VCaP (cell line): ENCODE measurements around the gene TRAPPC3.

Experiments
- H3K27ac ChIP-seq: fragments of 450-650 bp; 2 replicates; pipeline ENCODE4 v1.5.1; 2017
- CTCF ChIP-seq: fragments of 450-650 bp; conservative IDR thresholded peaks from 2 replicates; pipeline ENCODE4 v1.5.1; 2017; ENCODE audit warnings: mild to moderate bottlenecking, moderate library complexity

TRAPPC3 gene

DNA sequence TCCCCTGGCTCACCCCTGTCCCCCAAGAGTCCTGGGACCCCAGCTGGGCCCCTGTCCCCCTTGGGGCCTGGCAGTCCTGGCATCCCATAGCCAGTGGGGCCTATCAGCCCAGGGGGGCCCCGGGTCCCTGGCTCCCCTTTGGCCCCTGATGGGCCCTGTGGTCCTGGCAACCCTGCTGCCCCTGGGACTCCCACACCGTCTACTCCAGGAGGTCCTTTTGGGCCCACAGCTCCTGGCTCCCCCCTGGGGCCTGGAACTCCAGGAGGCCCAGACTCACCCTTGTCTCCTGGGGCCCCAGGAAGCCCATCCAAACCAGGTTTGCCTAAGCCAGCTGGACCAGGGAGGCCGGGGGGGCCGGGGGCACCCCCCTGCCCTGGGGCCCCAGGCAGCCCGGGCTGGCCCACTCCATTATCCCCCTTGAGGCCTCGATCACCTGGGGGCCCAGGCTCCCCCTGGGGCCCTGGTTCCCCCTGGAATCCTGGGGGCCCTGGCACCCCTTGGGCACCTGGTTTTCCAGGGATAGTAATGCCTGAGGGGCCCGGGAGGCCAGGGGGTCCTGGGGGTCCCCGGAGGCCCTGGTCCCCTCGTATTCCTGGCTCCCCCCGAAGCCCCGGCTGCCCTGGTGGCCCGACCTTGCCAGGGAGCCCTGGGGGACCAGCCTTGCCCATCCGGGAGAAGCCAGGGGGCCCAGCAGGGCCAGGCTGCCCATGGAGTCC lies 50.5 kb downstream of the TRAPPC3 start:
- TF ChIP-seq CTCF = no peak
- peak overlapping the region; percentile 41; the same call in 1 of the 2 replicates for H3K27ac ChIP-seq

DNA sequence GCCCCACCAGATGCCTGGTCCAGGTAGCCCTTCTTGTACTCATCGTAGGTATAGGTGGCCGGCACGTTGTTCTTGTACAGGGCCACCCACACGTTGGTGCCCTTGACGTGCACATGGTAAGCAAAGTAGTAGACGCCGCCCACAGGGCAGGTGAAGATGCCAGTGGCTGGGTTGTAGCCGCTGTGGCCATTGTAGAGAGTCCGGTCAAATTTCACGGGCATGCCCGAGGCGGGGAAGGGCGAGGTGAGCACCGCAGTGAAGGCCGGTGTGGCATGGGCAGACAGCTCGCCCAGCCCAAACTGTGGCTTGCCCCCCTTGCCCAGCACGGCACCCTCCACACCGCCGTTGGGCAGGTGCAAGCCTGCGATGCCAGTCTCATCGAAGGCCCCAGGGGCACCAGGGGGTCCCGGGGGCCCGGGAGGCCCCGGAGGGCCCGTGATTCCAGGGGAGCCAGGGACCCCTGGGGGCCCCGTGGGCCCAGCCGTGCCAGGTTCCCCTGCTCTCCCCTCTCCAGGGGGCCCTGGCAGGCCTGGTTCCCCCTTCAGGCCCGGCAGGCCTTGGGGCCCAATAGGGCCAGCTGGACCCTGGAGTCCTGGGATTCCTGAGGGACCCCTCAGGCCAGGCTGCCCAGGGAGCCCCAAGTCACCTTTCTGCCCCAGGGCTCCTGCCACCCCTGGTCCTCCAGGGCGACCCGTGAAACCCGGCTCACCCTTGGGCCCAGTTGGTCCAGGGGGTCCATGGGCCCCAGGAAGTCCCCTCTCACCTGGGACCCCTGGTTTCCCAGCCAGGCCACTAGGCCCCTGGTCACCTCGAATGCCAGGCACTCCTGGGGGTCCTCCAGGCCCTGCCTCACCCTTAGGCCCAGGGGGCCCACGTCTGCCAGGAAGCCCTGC lies 51.3 kb downstream of the TRAPPC3 start:
- no peak overlapping the region for H3K27ac ChIP-seq
- no peak for TF ChIP-seq CTCF

GRCh38 chr1:36096500-36097432 lies 52.5 kb downstream of the TRAPPC3 start:
- TF ChIP-seq CTCF = no peak
- H3K27ac ChIP-seq = no peak overlapping the region

DNA sequence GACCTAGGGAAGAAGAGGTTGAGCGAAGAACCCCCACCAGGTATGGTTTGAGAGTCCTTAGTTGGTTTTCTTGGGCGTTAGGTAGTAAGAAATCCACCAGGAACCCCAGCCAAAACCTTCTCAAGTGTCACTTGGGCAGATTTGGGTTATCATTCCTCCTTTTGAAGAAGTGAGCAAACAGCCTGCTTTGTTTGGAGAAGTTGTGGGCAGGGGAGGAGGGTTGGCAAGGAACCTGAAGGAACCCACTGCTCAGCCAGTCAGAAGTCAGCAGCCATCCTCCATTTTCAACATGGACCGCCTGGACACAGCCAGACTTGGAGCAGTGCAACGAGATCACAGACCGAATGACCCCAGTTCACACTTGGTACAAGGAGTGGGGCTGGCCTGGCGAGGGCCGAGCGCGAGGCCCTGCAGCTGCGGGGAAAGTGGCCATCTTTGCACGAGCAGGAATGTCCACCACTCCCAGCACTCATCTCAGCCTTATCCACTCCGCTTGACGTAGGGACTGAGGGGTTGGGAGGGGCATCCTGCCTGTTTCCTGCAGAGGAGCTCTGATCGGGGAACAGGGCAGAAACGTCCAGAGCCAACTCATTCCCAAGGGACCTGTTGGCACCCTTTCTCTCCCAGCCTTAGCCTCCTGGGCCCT lies 53.4 kb downstream of the TRAPPC3 start:
- TF ChIP-seq CTCF = no peak
- no peak overlapping the region for H3K27ac ChIP-seq

DNA sequence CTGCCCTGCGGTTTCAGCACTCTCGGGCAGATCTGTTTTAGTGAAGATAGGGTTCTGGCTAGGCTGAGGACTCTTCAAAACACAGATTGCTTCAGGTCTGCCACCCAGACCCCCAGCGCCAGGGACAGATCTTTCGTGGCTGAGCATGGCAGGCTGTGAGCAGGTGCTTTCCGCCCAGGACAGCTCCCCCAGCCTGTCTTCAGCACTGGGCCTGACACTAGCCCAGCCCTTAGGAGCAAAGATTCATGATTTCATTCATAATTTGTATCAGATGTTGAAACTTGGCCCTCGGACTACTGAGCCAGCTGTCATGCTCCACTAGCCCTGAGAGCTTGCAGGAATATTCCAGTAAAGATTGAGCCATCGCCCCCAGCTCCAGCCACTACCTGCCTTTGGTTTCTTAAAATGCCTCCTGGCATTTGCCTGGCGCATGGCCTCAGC lies 54.6 kb downstream of the TRAPPC3 start:
- TF ChIP-seq CTCF = no peak
- H3K27ac ChIP-seq = no peak overlapping the region

GRCh38 chr1:36093929-36094328 lies 55.4 kb downstream of the TRAPPC3 start:
- no peak overlapping the region for H3K27ac ChIP-seq
- TF ChIP-seq CTCF = no peak
